ENCODE data around the gene SMYD5. TPM values are rescaled to one million over a fixed set of nuclear protein-coding genes. Genes with fewer than 3 reads are reported as not detected.
A peak's percentile ranks its signal among the peaks of the same experiment; 100 is the strongest.

The SMYD5 gene
- total RNA-seq, 4 donors from 2014 or later, result 14.6 to 27.0 (median 14.9) TPM

GRCh38 chr2:73175663-73176204 lies 38.3 kb upstream of the SMYD5 start:
- ATAC-seq (ENCODE audit: low FRiP score) (no peak), DNase-seq (ENCODE audit: low spot score) (peak; percentile 76)
- TF ChIP-seq, protein P1, sequence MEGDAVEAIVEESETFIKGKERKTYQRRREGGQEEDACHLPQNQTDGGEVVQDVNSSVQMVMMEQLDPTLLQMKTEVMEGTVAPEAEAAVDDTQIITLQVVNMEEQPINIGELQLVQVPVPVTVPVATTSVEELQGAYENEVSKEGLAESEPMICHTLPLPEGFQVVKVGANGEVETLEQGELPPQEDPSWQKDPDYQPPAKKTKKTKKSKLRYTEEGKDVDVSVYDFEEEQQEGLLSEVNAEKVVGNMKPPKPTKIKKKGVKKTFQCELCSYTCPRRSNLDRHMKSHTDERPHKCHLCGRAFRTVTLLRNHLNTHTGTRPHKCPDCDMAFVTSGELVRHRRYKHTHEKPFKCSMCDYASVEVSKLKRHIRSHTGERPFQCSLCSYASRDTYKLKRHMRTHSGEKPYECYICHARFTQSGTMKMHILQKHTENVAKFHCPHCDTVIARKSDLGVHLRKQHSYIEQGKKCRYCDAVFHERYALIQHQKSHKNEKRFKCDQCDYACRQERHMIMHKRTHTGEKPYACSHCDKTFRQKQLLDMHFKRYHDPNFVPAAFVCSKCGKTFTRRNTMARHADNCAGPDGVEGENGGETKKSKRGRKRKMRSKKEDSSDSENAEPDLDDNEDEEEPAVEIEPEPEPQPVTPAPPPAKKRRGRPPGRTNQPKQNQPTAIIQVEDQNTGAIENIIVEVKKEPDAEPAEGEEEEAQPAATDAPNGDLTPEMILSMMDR (IDR thresholded peaks at IDR 0.05), result no peak

DNA sequence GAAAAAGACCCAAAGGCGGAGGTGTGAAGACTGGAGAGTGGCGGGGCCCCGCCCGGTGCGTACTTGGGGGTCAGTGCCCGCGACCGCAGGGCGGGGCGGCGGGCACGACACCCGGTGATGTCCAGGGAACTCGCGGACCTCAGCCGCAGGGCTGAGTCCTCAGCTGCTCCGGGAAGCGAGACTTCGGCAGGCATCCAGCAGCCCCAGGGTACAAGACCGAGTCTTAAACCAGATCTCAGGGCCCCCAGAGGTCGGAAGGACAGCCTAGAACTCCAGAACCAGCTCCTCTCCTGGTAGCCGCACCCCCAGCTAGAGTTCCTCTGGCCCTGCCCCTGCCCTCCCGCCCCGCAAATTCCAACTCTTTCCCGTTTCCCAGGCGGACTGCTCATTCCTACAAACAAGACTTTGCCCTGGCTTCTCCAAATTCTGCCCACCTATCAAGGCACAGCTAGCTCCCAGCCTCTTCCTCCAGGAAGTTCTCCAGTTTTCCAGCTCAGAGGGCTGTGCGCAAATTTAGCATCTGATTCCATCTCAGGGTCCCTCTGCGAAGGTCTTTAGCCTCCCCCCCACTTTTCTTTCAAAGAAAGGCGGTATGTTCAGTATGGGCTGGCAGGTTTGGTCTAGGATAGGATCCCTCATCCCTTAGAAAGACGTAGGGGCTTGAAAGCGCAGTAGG lies 37.7 kb upstream of the SMYD5 start:
- DNase-seq (ENCODE audit: low spot score) (no peak), ATAC-seq (ENCODE audit: low FRiP score) (no peak)
- TF ChIP-seq, protein P1 (IDR thresholded peaks at IDR 0.05), result no peak

GRCh38 chr2:73176881-73177644 lies 37.0 kb upstream of the SMYD5 start:
- DNase-seq (ENCODE audit: low spot score) (peak; percentile 94), ATAC-seq (ENCODE audit: low FRiP score) (peak; percentile 98)
- TF ChIP-seq, protein P1 (IDR thresholded peaks at IDR 0.05), result peak in 2 of 3 donors; percentile 94 to 99

- DNase-seq (ENCODE audit: low spot score) (no peak), ATAC-seq (ENCODE audit: low FRiP score) (no peak)
- TF ChIP-seq, protein P1 (IDR thresholded peaks at IDR 0.05), result no peak
These were observed 36.3 kb upstream of the SMYD5 start for GRCh38 chr2:73177645-73178255.

- ATAC-seq (ENCODE audit: low FRiP score), result no peak
- DNase-seq (ENCODE audit: low spot score), result no peak
- TF ChIP-seq, protein P1 (IDR thresholded peaks at IDR 0.05), result no peak
These were observed 28.1 kb upstream of the SMYD5 start for GRCh38 chr2:73185965-73186364.

- TF ChIP-seq, protein P1 (IDR thresholded peaks at IDR 0.05), result no peak
- ATAC-seq (ENCODE audit: low FRiP score) (no peak), DNase-seq (ENCODE audit: low spot score) (no peak)
These were observed 26.5 kb upstream of the SMYD5 start for GRCh38 chr2:73187549-73187948.
